SK-N-MC (cell line): ENCODE results near the gene MID1IP1.

ENCODE experiments used
- EZH2 ChIP-seq: fragments of 200-600 bp; sonication (generic); IDR thresholded peaks from one replicate; pipeline ENCODE4 v1.6.1; 2017; ENCODE audit warnings: antibody characterized with exemption
- FOXP2 ChIP-seq: optimal IDR thresholded peaks from 2 replicates; pipeline ENCODE3; 2011; ENCODE audit warnings: mild to moderate bottlenecking, moderate library complexity; ENCODE audit not compliant: insufficient read depth; ENCODE audit errors: extremely low read length, control extremely low read depth
- POLR2AphosphoS5 ChIP-seq: IDR thresholded peaks from 2 replicates; pipeline ENCODE4 v1.6.1; 2012; ENCODE audit warnings: mild to moderate bottlenecking, low read depth, low read length, borderline replicate concordance

DNA sequence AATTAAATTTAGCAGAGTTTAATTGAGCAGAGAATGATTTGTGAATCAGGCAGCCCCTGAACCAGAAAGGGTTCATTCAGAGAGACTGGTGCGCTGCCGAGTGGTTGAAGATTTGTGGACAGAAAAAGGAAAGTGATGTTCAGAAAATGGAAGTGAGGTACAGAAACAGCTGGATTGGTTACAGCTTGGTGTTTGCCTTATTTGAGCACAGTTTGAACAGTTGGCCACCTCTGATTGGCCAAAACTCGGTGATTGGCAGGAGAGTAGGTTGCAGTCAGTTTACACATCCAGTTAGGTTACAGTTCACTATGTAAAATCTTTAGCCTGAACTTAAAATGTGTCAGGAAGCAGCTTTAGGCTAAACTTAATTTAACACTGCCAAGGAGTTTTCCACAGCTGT lies 14.9 kb downstream of the MID1IP1 start:
- TF ChIP-seq POLR2AphosphoS5 (no peak), EZH2 (no peak), FOXP2 (no peak)
